GM23338 (cell line): ENCODE measurements around the gene NDUFA6.

Experiments
- EZH2 ChIP-seq: fragments of 200-600 bp; sonication (generic); IDR thresholded peaks from one replicate; pipeline ENCODE4 v1.8.0; 2017; ENCODE audit warnings: antibody characterized with exemption, mild to moderate bottlenecking, low read depth; ENCODE audit not compliant: unreplicated experiment
- EZH2phosphoT487 ChIP-seq: fragments of 200-600 bp; sonication (generic); IDR thresholded peaks from one replicate; pipeline ENCODE4 v1.8.1; 2018; ENCODE audit warnings: antibody characterized with exemption; ENCODE audit not compliant: unreplicated experiment
- POLR2AphosphoS5 ChIP-seq: IDR thresholded peaks from 2 replicates; pipeline ENCODE4 v1.6.1; 2016; ENCODE audit warnings: antibody characterized with exemption, low read depth
- ZNF114 ChIP-seq: fragments of 250-450 bp; sonication (Bioruptor Pico); IDR thresholded peaks from 2 replicates; pipeline ENCODE4 v1.5.0; 2020; ENCODE audit warnings: mild to moderate bottlenecking, moderate library complexity
- TF ChIP-seq, protein P1 (sequence below), 2 experiments: fragments of 200-600 bp in 1 of 2; sonication (generic) in 1 of 2; conservative IDR thresholded peaks; 2 replicates each; pipeline versions ENCODE4 v1.5.1 to v1.6.1; 2016 to 2017; ENCODE audit warnings: antibody characterized with exemption in 2 of 2, low read depth in 2 of 2, mild to moderate bottlenecking in 2 of 2, moderate library complexity in 1 of 2
- TF ChIP-seq, protein P2 (sequence below): IDR thresholded peaks from one replicate; pipeline ENCODE4 v1.6.1; 2018; ENCODE audit warnings: antibody characterized with exemption; ENCODE audit not compliant: unreplicated experiment

- TF ChIP-seq POLR2AphosphoS5 (no peak), EZH2phosphoT487 (no peak), ZNF114 (no peak), EZH2 (no peak)
- TF ChIP-seq, protein P1, sequence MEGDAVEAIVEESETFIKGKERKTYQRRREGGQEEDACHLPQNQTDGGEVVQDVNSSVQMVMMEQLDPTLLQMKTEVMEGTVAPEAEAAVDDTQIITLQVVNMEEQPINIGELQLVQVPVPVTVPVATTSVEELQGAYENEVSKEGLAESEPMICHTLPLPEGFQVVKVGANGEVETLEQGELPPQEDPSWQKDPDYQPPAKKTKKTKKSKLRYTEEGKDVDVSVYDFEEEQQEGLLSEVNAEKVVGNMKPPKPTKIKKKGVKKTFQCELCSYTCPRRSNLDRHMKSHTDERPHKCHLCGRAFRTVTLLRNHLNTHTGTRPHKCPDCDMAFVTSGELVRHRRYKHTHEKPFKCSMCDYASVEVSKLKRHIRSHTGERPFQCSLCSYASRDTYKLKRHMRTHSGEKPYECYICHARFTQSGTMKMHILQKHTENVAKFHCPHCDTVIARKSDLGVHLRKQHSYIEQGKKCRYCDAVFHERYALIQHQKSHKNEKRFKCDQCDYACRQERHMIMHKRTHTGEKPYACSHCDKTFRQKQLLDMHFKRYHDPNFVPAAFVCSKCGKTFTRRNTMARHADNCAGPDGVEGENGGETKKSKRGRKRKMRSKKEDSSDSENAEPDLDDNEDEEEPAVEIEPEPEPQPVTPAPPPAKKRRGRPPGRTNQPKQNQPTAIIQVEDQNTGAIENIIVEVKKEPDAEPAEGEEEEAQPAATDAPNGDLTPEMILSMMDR (conservative IDR thresholded peaks at IDR 0.05; ENCODE audit: low read depth in 2 of 2) = no peak
- TF ChIP-seq, protein P2, sequence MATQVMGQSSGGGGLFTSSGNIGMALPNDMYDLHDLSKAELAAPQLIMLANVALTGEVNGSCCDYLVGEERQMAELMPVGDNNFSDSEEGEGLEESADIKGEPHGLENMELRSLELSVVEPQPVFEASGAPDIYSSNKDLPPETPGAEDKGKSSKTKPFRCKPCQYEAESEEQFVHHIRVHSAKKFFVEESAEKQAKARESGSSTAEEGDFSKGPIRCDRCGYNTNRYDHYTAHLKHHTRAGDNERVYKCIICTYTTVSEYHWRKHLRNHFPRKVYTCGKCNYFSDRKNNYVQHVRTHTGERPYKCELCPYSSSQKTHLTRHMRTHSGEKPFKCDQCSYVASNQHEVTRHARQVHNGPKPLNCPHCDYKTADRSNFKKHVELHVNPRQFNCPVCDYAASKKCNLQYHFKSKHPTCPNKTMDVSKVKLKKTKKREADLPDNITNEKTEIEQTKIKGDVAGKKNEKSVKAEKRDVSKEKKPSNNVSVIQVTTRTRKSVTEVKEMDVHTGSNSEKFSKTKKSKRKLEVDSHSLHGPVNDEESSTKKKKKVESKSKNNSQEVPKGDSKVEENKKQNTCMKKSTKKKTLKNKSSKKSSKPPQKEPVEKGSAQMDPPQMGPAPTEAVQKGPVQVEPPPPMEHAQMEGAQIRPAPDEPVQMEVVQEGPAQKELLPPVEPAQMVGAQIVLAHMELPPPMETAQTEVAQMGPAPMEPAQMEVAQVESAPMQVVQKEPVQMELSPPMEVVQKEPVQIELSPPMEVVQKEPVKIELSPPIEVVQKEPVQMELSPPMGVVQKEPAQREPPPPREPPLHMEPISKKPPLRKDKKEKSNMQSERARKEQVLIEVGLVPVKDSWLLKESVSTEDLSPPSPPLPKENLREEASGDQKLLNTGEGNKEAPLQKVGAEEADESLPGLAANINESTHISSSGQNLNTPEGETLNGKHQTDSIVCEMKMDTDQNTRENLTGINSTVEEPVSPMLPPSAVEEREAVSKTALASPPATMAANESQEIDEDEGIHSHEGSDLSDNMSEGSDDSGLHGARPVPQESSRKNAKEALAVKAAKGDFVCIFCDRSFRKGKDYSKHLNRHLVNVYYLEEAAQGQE = no peak
Observed at GRCh38 chr22:42052765-42053164, 37.8 kb downstream of the NDUFA6 start.
